Measurements from ENCODE around the gene SAMD15. TPM values are rescaled to one million over a fixed set of nuclear protein-coding genes. Genes with fewer than 3 reads are reported as not detected.

SAMD15 gene
- total and polyA plus RNA-seq, 2 donors (not counting 3 experiments of a cell fraction or from before 2014, with no cell fraction given) = 0.10 to 1.1 TPM

GRCh38 chr14:77353469-77354141 is 23.6 kb upstream of the SAMD15 start:
- H4K20me1 ChIP-seq (replicated peaks; ENCODE audit: control insufficient read depth, extremely low read depth, insufficient read depth, low read length) = no peaks in the 10 kb centered on the region
- H3K79me2 ChIP-seq (ENCODE audit: control insufficient read depth, insufficient read depth, low read length) = no peaks in the 10 kb centered on the region
- H3K36me3 ChIP-seq (ENCODE audit: control insufficient read depth in 2 of 2, extremely low read depth in 1 of 2, insufficient read depth in 2 of 2, low read length in 2 of 2) = peaks cover 0 to 2% of the 10 kb centered on the region in 2 experiments
- BruUV-seq (replicated peaks) = no TSS peak
- H3K9me1 ChIP-seq (replicated peaks; ENCODE audit: control insufficient read depth, extremely low read depth, insufficient read depth, low read length) = peaks cover 3% of the 10 kb centered on the region
- TF ChIP-seq POLR2AphosphoS5 (IDR thresholded peaks at IDR 0.05; ENCODE audit: insufficient read depth, low read depth, low read length) = no peak
- TF ChIP-seq CTCF (IDR thresholded peaks at IDR 0.05; ENCODE audit: extremely low read depth in 1 of 2, insufficient read depth in 1 of 2, low read depth in 1 of 2, low read length in 2 of 2) = no peak
- no peak for TF ChIP-seq GATA2 (IDR thresholded peaks at IDR 0.05; ENCODE audit: insufficient read depth, insufficient read length, low read depth, low read length)
- no peak for TF ChIP-seq POLR2A (IDR thresholded peaks at IDR 0.05; ENCODE audit: low read depth, low read length)
- TF ChIP-seq MYC (IDR thresholded peaks at IDR 0.05; ENCODE audit: low read depth, low read length) = no peak
- TF ChIP-seq EZH2 (IDR thresholded peaks at IDR 0.05; ENCODE audit: borderline replicate concordance, low read depth, low read length, severe bottlenecking) = no peak
- no peak for TF ChIP-seq MAX (IDR thresholded peaks at IDR 0.05; ENCODE audit: insufficient read depth, insufficient read length)
- TF ChIP-seq JUN (IDR thresholded peaks at IDR 0.05; ENCODE audit: borderline replicate concordance, insufficient read depth, insufficient read length, low read depth) = no peak
- no peak for TF ChIP-seq FOS (IDR thresholded peaks at IDR 0.05; ENCODE audit: borderline replicate concordance, insufficient read depth, low read length)
- no peak overlapping the region for H3K4me2 ChIP-seq (ENCODE audit: insufficient read depth, low read length)
- no peak overlapping the region for H3K27ac ChIP-seq (ENCODE audit: insufficient read depth, low read depth, low read length)
- intact Hi-C loops (cut with micrococcal nuclease) = no loop called here
- H3K9me3 ChIP-seq (replicated peaks; ENCODE audit: control insufficient read depth, insufficient read depth, low read length) = no peaks in the 10 kb centered on the region
- no peak for FAIRE-seq
- no peak for DNase-seq (ENCODE audit: low read depth, low spot score)
- H3K4me1 ChIP-seq (ENCODE audit: control insufficient read depth, extremely low read depth, insufficient read depth, low read length) = no peaks in the 10 kb centered on the region
- no peak overlapping the region for H3K4me3 ChIP-seq (replicated peaks in 1 of 3; ENCODE audit: insufficient read depth in 1 of 3, low read depth in 1 of 3, low read length in 3 of 3)
- H3K9ac ChIP-seq (replicated peaks; ENCODE audit: extremely low read depth, insufficient read depth, low read length) = no peak overlapping the region
- POLR2A ChIA-PET = interaction anchor here (0.7 kb wide), 1 partner anchor 128 kb away, joined by 3 read pairs; no protein-coding TSS in a partner anchor
- H3K27me3 ChIP-seq (ENCODE audit: control insufficient read depth in 2 of 2, insufficient read depth in 2 of 2, low read length in 2 of 2) = no peaks in the 10 kb centered on the region
- dilution Hi-C loops (cut with MboI; ENCODE audit: extremely low pct_ligation_motif_present, low sequenced_read_pairs) = no loop called here
- CTCF ChIA-PET = interaction anchor here (1.0 to 1.5 kb wide), 2 partner anchors 38 to 53 kb away, joined by 3 read pairs; no protein-coding TSS in a partner anchor
- no peak overlapping the region for H2AFZ ChIP-seq (ENCODE audit: low read depth, low read length)

Data from endothelial cell of umbilical vein (primary cell).